ENCODE results near the gene IDNK.

IDNK gene

DNA sequence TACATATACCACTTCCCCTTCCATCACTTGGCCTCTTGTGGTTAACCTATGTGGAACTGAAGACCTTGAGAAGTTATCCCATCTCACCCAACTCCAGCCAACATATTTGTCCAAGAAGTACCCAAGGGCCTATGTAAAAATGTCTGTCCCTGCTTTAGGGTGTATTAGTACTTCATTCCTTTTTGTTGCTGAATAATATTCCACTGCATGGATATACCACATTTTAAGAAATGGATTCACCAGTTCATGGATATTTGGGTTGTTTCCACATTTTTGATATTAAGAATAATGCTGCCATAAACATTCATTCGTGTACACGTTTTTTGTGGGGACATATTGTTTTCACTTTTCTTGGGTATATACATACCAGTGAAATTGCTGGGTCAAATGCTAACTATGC is 28.6 kb downstream of the IDNK start:
- no peak for TF ChIP-seq Cebpa-rat (IDR thresholded peaks at IDR 0.05)
- Histone ChIP-seq H3K9me3 (peaks cover 26% of the 10 kb centered on the region), H3K36me3 (peaks cover 84% of the 10 kb centered on the region), H3K4me1 (peaks cover 12% of the 10 kb centered on the region; the same call in 1 of the 2 replicates), H3K9ac (no peak overlapping the region), H3K27ac (no peak overlapping the region), H3K27me3 (no peaks in the 10 kb centered on the region), H3K4me3 (no peak overlapping the region), H4K20me1 (no peaks in the 10 kb centered on the region), H3K4me2 (no peak overlapping the region)

GRCh38 chr9:83652433-83652832 is 29.5 kb downstream of the IDNK start:
- no peak overlapping the region for H3K4me3 ChIP-seq
- no peak overlapping the region for H3K9ac ChIP-seq
- no peaks in the 10 kb centered on the region for H4K20me1 ChIP-seq
- H3K27ac ChIP-seq: no peak overlapping the region
- no peaks in the 10 kb centered on the region for H3K27me3 ChIP-seq
- no peak for TF ChIP-seq Cebpa-rat (IDR thresholded peaks at IDR 0.05)
- peaks cover 26% of the 10 kb centered on the region for H3K9me3 ChIP-seq
- peaks cover 88% of the 10 kb centered on the region for H3K36me3 ChIP-seq
- H3K4me2 ChIP-seq: no peak overlapping the region
- H3K4me1 ChIP-seq: peaks cover 12% of the 10 kb centered on the region; the same call in 1 of the 2 replicates

DNA sequence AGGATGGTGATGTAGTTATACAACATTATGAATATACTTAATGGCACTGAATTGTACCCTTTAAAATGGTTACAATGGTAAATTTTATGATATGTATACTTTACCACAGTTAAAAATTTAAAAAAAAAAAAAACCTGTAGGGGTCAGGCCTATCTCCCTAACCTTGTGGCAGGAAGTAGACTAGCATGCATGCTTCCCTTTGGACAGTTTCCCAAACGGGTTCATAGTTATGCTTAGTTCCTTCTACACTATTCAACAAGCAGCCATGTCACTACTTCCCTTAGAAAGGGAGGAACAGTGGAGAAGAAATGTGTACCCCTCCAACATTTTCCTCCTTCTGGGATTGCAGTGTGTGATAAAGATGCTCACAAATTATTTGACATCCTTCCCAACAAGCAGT is 32.5 kb downstream of the IDNK start:
- no peaks in the 10 kb centered on the region for H3K27me3 ChIP-seq
- no peak overlapping the region for H3K27ac ChIP-seq
- no peak for TF ChIP-seq Cebpa-rat (IDR thresholded peaks at IDR 0.05)
- H3K36me3 ChIP-seq: peaks cover 99% of the 10 kb centered on the region
- peaks cover 26% of the 10 kb centered on the region for H3K9me3 ChIP-seq
- H4K20me1 ChIP-seq: no peaks in the 10 kb centered on the region
- no peak overlapping the region for H3K9ac ChIP-seq
- H3K4me3 ChIP-seq: no peak overlapping the region
- no peaks in the 10 kb centered on the region for H3K4me1 ChIP-seq
- H3K4me2 ChIP-seq: no peak overlapping the region

DNA sequence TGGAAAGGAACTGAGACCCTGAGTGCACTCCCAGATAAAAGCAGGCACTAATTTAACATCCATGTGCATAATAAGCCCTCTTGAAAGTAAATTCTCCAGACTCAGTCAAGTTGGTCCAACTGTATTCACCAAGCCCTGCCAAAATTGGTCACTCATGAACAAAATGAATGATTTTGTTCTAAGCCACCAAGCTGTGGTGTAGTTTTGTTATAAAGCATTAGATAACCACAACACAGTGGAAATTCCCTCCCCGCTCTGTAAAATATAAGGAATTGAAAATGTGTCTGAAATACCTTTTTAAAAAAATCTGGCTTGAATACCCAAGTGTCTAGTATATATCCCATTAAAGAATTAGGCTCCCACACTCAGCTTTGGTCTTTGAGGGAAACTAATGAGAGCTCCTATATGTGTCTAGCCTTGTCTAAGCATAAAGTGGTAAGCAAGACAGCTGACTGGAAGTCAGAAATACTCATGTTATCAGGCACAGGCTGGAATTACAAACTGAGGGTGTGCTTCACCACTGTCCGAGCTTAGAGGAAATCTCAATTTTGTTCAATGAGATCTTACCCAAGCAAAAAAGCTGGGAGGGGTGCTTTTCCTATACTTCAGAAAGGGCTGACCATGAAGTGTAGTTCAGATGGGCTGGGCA is 33.2 kb downstream of the IDNK start:
- H3K4me2 ChIP-seq: no peak overlapping the region
- TF ChIP-seq Cebpa-rat (IDR thresholded peaks at IDR 0.05): no peak
- H3K36me3 ChIP-seq: peaks cover 98% of the 10 kb centered on the region
- no peaks in the 10 kb centered on the region for H3K4me1 ChIP-seq
- no peak overlapping the region for H3K27ac ChIP-seq
- no peaks in the 10 kb centered on the region for H3K27me3 ChIP-seq
- H4K20me1 ChIP-seq: no peaks in the 10 kb centered on the region
- peaks cover 26% of the 10 kb centered on the region for H3K9me3 ChIP-seq
- no peak overlapping the region for H3K9ac ChIP-seq
- no peak overlapping the region for H3K4me3 ChIP-seq

DNA sequence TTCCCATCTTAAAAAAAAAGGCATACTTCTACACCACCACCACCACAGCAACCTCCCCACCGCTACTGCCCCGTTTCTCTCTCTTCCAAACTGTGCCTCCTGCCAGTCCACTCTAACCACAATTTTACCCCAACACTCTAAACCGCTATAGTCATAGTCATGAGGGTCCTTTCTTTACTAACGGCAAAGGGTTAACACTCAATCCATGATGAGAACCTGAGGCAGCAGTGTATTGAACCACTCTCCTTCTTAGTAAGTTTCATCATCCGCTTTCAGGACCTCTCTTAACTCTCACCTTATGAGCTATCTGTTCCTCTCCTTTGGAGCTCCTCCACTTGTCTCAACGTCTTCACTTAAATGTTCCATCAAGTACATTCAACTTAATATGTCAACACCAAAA is 34.0 kb downstream of the IDNK start:
- Histone ChIP-seq H4K20me1 (no peaks in the 10 kb centered on the region), H3K9me3 (peaks cover 19% of the 10 kb centered on the region), H3K9ac (no peak overlapping the region), H3K36me3 (peaks cover 98% of the 10 kb centered on the region), H3K4me3 (no peak overlapping the region), H3K27ac (no peak overlapping the region), H3K27me3 (no peaks in the 10 kb centered on the region), H3K4me2 (no peak overlapping the region), H3K4me1 (no peaks in the 10 kb centered on the region)
- TF ChIP-seq Cebpa-rat (IDR thresholded peaks at IDR 0.05): no peak

DNA sequence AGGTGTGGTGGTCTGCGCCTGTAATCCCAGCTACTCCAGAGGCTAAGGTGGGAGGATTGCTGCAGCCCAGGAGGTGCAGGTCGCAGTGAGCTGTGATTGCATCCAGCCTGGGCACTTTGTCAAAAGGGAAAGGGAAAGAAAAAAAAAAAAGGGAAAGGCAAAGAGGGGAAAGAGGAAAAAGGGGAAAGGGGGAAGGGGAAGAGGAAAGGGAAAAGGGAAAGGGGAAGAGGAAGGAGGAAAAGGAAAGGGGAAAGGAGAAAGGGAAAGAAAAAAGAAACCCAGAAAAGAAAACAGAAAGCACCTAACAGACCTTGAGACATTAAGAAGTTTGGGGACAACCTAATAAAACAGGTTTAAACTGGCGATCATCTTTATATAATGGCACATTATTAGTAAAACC is 40.0 kb downstream of the IDNK start:
- H3K4me3 ChIP-seq: no peak overlapping the region
- H3K36me3 ChIP-seq: peaks cover 75% of the 10 kb centered on the region
- H3K9ac ChIP-seq: no peak overlapping the region
- peaks cover 30% of the 10 kb centered on the region for H4K20me1 ChIP-seq
- H3K4me2 ChIP-seq: no peak overlapping the region
- H3K9me3 ChIP-seq: no peaks in the 10 kb centered on the region
- peaks cover 24% of the 10 kb centered on the region for H3K4me1 ChIP-seq
- H3K27ac ChIP-seq: no peak overlapping the region
- no peak for TF ChIP-seq Cebpa-rat (IDR thresholded peaks at IDR 0.05)
- H3K27me3 ChIP-seq: no peaks in the 10 kb centered on the region

GRCh38 chr9:83665580-83666200 is 42.7 kb downstream of the IDNK start:
- Histone ChIP-seq H3K9ac (no peak overlapping the region), H3K36me3 (peaks cover 74% of the 10 kb centered on the region), H3K4me2 (peak overlapping the region; percentile 64), H3K4me1 (peaks cover 24% of the 10 kb centered on the region), H4K20me1 (peaks cover 45% of the 10 kb centered on the region), H3K4me3 (no peak overlapping the region), H3K27me3 (no peaks in the 10 kb centered on the region), H3K27ac (peak overlapping the region; percentile 38; the same call in 1 of the 2 replicates), H3K9me3 (no peaks in the 10 kb centered on the region)
- TF ChIP-seq Cebpa-rat (IDR thresholded peaks at IDR 0.05): no peak

DNA sequence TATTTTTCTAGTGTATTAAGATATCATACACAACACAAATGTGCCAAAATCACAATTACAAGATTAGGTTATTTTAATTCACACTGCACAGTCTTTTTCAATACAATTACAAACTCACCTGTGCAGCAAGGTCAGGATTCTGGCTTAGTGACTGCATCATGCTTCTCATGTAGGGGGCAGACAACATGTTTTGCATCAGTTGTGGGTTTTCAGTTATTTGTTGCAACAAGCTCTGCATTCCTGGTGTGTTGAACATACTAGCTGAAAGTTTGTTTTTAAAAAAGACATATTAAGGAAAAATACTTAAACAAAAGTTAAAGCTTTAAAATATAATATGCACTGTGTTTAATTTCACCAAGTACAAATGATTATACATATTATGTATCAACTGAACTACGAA is 46.1 kb downstream of the IDNK start:
- Histone ChIP-seq H3K9me3 (no peaks in the 10 kb centered on the region), H4K20me1 (peaks cover 77% of the 10 kb centered on the region), H3K36me3 (peaks cover 74% of the 10 kb centered on the region), H3K4me1 (peaks cover 24% of the 10 kb centered on the region), H3K27ac (no peak overlapping the region), H3K4me3 (no peak overlapping the region), H3K4me2 (no peak overlapping the region), H3K9ac (no peak overlapping the region), H3K27me3 (no peaks in the 10 kb centered on the region)
- no peak for TF ChIP-seq Cebpa-rat (IDR thresholded peaks at IDR 0.05)

DNA sequence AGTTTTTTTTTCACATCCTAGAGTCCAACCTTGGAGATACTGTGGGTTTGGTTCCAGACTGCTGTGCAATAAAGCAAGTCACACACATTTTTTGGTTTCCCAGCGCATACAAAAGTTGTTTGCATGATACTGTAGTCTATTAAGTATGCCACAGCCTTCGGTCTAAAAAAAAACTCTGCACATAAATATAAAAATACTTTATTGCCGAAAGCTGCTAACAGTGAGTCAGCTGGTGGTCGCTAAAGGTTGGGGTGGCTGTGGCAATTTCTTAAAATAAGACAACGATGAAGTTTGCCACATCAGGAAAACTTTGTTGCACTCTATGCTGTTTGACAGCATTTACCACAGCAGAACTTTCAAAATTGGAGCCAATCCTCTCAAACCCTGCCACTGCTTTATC is 47.4 kb downstream of the IDNK start:
- Histone ChIP-seq H3K4me1 (peaks cover 20% of the 10 kb centered on the region), H3K9me3 (no peaks in the 10 kb centered on the region), H4K20me1 (peaks cover 86% of the 10 kb centered on the region), H3K4me2 (no peak overlapping the region), H3K9ac (no peak overlapping the region), H3K4me3 (no peak overlapping the region), H3K27me3 (no peaks in the 10 kb centered on the region), H3K36me3 (peaks cover 74% of the 10 kb centered on the region), H3K27ac (no peak overlapping the region)
- no peak for TF ChIP-seq Cebpa-rat (IDR thresholded peaks at IDR 0.05)

- no peak for TF ChIP-seq Cebpa-rat (IDR thresholded peaks at IDR 0.05)
- Histone ChIP-seq H3K4me1 (peaks cover 9% of the 10 kb centered on the region), H3K27ac (no peak overlapping the region), H3K27me3 (no peaks in the 10 kb centered on the region), H4K20me1 (peaks cover 86% of the 10 kb centered on the region), H3K9ac (no peak overlapping the region), H3K9me3 (no peaks in the 10 kb centered on the region), H3K36me3 (peaks cover 80% of the 10 kb centered on the region), H3K4me3 (no peak overlapping the region), H3K4me2 (no peak overlapping the region)
These were observed 48.5 kb downstream of the IDNK start for GRCh38 chr9:83671451-83671850.
